ENCODE data around the gene MRPL51. TPM values are rescaled to one million over a fixed set of nuclear protein-coding genes. Genes with fewer than 3 reads are reported as not detected.
A peak's percentile ranks its signal among the peaks of the same experiment; 100 is the strongest.
"Not testable (repeated sequence)": the region's sequence is repeated elsewhere in the genome, so short reads cannot be mapped to it uniquely, and the experiment has no call there.

The MRPL51 gene
- total RNA-seq, 1 experiment from 2014 or later, result 456 TPM

DNA sequence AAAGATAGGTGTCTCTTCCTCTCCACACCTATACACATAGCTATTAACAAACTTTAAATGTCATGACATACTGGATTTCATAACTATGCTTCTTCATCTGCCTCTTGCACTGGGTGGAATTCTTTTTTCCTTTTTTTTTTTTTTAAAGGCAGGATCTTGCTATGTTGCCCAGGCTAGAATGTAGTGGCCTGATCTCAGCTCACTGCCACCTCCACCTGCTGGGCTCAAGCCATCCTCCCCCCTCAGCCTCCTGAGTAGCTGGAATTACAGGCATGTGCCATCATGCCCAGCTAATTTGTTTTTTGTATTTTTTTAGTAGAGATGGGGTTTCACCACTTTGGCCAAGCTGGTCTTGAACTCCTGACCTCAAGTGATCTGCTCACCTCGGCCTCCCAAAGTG lies 4.8 kb downstream of the MRPL51 start:
- H3K4me3 ChIP-seq, result no peak overlapping the region
- CTCF ChIA-PET, result interaction anchor here (0.6 to 0.7 kb wide), 2 partner anchors 8 to 498 kb away, joined by 3 to 4 read pairs; no protein-coding TSS in a partner anchor
- DNase-seq, result no peak
- peaks cover 9% of the 10 kb centered on the region; the same call in 1 of the 2 replicates for H3K4me1 ChIP-seq (replicated peaks; ENCODE audit: insufficient read depth)
- peaks cover 8% of the 10 kb centered on the region; the same call in 1 of the 2 replicates for H3F3A ChIP-seq (ENCODE audit: insufficient read depth, low read depth)
- BruUV-seq (replicated peaks), result no TSS peak
- H3K79me2 ChIP-seq (ENCODE audit: low read depth), result peaks cover 16% of the 10 kb centered on the region
- POLR2A ChIA-PET (ENCODE audit: unreplicated experiment), result interaction anchor here (0.6 kb wide), 3 partner anchors 17 to 1641 kb away, joined by 5 to 19 read pairs (median 13); no protein-coding TSS in a partner anchor
- no peaks in the 10 kb centered on the region for H3K9me3 ChIP-seq (ENCODE audit: insufficient read depth, low read depth)
- no peak overlapping the region for H3K27ac ChIP-seq
- H3K36me3 ChIP-seq (ENCODE audit: low read depth), result peaks cover 5% of the 10 kb centered on the region
- TF ChIP-seq EZH2 (IDR thresholded peaks at IDR 0.05; ENCODE audit: low read depth), result no peak
- no peak overlapping the region for H3K4me2 ChIP-seq
- H3K27me3 ChIP-seq (ENCODE audit: insufficient read depth, low read depth), result no peaks in the 10 kb centered on the region
- no peak overlapping the region for H2AFZ ChIP-seq
- intact Hi-C loops (cut with micrococcal nuclease; ENCODE audit: unreplicated experiment), result no loop called here
- H4K20me1 ChIP-seq (ENCODE audit: insufficient read depth), result no peaks in the 10 kb centered on the region
- no peaks in the 10 kb centered on the region for H3K9me2 ChIP-seq (ENCODE audit: insufficient read depth)

- Histone ChIP-seq H3K9me2 (ENCODE audit: insufficient read depth) (no peaks in the 10 kb centered on the region), H3K9me3 (ENCODE audit: insufficient read depth, low read depth) (no peaks in the 10 kb centered on the region), H3K27ac (no peak overlapping the region), H3K27me3 (ENCODE audit: insufficient read depth, low read depth) (peaks cover 15% of the 10 kb centered on the region; the same call in 1 of the 2 replicates), H4K20me1 (ENCODE audit: insufficient read depth) (no peaks in the 10 kb centered on the region), H3K4me3 (no peak overlapping the region), H3K79me2 (ENCODE audit: low read depth) (no peaks in the 10 kb centered on the region), H3K4me1 (replicated peaks; ENCODE audit: insufficient read depth) (no peaks in the 10 kb centered on the region), H3K36me3 (ENCODE audit: low read depth) (no peaks in the 10 kb centered on the region), H3F3A (ENCODE audit: insufficient read depth, low read depth) (peaks cover 7% of the 10 kb centered on the region; the same call in 1 of the 2 replicates), H2AFZ (no peak overlapping the region), H3K4me2 (no peak overlapping the region)
- intact Hi-C loops (cut with micrococcal nuclease; ENCODE audit: unreplicated experiment), result no loop called here
- TF ChIP-seq EZH2 (IDR thresholded peaks at IDR 0.05; ENCODE audit: low read depth) (no peak), CTCF (conservative IDR thresholded peaks at IDR 0.05) (no peak)
- CTCF ChIA-PET, result no interaction called here
- DNase-seq, result peak in 1 of 2 experiments; percentile 19
- POLR2A ChIA-PET (ENCODE audit: unreplicated experiment), result interaction anchor here (0.7 kb wide), 1 partner anchor 13 kb away, joined by 4 read pairs; no protein-coding TSS in a partner anchor
- BruUV-seq (replicated peaks), result no TSS peak
Observed at GRCh38 chr12:6478416-6478815, 14.6 kb downstream of the MRPL51 start.

DNA sequence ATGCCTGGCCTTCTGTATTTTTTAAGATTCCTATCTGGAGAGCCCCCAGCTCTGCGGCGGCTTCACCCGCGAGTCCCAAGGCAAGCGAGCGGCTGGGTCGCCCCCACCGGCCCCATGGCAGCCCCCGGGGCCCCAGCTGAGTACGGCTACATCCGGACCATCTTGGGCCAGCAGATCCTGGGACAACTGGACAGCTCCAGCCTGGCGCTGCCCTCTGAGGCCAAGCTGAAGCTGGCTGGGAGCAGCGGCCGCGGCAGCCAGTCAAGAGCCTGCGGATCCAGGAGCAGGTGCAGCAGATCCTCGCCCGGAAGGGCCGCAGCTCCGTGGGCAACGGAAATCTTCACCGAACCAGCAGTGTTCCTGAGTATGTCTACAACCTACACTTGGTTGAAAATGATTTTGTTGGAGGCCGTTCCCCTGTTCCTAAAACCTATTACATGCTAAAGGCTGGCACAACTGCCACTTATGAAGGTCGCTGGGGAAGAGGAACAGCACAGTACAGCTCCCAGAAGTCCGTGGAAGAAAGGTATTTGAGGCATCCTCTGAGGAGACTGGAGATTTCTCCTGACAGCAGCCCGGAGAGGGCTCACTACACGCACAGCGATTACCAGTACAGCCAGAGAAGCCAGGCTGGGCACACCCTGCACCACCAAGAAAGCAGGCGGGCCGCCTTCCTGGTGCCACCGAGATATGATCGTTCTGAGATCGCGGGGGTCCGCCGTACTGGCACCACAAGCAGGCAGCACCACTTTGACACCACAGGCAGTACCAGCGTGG lies 15.3 kb downstream of the MRPL51 start:
- H2AFZ ChIP-seq; H3K27ac ChIP-seq; H3K9me3 ChIP-seq (ENCODE audit: insufficient read depth, low read depth); intact Hi-C loops (cut with micrococcal nuclease; ENCODE audit: unreplicated experiment); H3K9me2 ChIP-seq (ENCODE audit: insufficient read depth); H3K79me2 ChIP-seq (ENCODE audit: low read depth); POLR2A ChIA-PET (ENCODE audit: unreplicated experiment); H3F3A ChIP-seq (ENCODE audit: insufficient read depth, low read depth); H4K20me1 ChIP-seq (ENCODE audit: insufficient read depth); H3K4me1 ChIP-seq (replicated peaks; ENCODE audit: insufficient read depth); H3K36me3 ChIP-seq (ENCODE audit: low read depth); BruUV-seq (replicated peaks); DNase-seq; H3K4me2 ChIP-seq; H3K4me3 ChIP-seq: not testable (repeated sequence)
- CTCF ChIA-PET, result interaction anchor here (0.7 kb wide), 2 partner anchors 10 to 71 kb away, joined by 4 to 11 read pairs; no protein-coding TSS in a partner anchor
- peaks cover 15% of the 10 kb centered on the region; the same call in 1 of the 2 replicates for H3K27me3 ChIP-seq (ENCODE audit: insufficient read depth, low read depth)

DNA sequence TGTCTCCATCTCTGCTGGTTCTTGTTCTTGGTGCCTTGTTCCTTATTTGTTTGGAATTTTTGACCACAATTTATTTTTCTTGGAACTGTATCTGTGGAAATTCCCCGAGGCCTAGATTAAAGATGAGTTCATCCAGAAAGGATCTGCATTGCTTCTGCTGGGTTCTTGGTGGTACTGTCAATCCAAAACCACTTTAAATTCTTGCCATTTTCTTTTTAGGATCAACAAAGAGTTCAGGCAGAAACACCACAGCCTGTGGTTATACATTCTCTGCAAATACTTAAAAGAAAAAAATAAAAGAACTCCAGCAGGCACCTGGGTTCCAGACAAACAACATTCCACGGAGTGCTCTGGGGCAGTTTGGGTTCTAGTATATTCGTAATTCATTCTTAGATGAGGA lies 16.6 kb downstream of the MRPL51 start:
- peak in 1 of 2 experiments; percentile 33 for DNase-seq
- intact Hi-C loops (cut with micrococcal nuclease; ENCODE audit: unreplicated experiment), result no loop called here
- Histone ChIP-seq H3K4me1 (replicated peaks; ENCODE audit: insufficient read depth) (no peaks in the 10 kb centered on the region; the same call in 1 of the 2 replicates), H4K20me1 (ENCODE audit: insufficient read depth) (no peaks in the 10 kb centered on the region), H2AFZ (no peak overlapping the region), H3F3A (ENCODE audit: insufficient read depth, low read depth) (peaks cover 6% of the 10 kb centered on the region), H3K36me3 (ENCODE audit: low read depth) (no peaks in the 10 kb centered on the region), H3K27me3 (ENCODE audit: insufficient read depth, low read depth) (peaks cover 15% of the 10 kb centered on the region; the same call in 1 of the 2 replicates), H3K27ac (no peak overlapping the region), H3K4me2 (no peak overlapping the region; the same call in 1 of the 2 replicates), H3K9me2 (ENCODE audit: insufficient read depth) (no peaks in the 10 kb centered on the region), H3K4me3 (no peak overlapping the region), H3K9me3 (ENCODE audit: insufficient read depth, low read depth) (no peaks in the 10 kb centered on the region), H3K79me2 (ENCODE audit: low read depth) (no peaks in the 10 kb centered on the region)
- no peak for TF ChIP-seq CTCF (conservative IDR thresholded peaks at IDR 0.05)
- no peak for TF ChIP-seq EZH2 (IDR thresholded peaks at IDR 0.05; ENCODE audit: low read depth)
- ChIA-PET POLR2A (ENCODE audit: unreplicated experiment) (no interaction called here), CTCF (no interaction called here)
- BruUV-seq (replicated peaks), result no TSS peak

DNA sequence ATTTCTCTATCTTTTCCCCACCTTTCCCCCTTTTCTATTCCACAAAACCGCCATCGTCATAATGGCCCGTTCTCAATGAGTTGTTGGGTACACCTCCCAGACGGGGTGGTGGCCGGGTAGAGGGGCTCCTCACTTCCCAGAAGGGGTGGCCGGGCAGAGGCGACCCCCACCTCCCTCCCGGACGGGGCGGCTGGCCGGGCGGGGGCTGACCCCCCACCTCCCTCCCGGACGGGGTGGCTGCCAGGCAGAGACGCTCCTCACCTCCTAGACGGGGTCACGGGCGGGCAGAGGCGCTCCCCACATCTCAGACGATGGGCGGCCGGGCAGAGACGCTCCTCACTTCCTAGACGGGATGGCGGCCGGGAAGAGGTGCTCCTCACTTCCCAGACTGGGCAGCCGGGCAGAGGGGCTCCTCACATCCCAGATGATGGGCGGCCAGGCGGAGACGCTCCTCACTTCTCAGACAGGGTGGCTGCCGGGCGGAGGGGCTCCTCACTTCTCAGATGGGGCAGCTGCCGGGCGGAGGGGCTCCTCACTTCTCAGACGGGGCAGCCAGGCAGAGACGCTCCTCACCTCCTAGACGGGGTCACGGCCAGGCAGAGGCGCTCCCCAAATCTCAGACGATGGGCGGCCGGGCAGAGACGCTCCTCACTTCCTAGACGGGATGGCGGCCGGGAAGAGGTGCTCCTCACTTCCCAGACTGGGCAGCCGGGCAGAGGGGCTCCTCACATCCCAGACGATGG lies 17.7 kb downstream of the MRPL51 start:
- DNase-seq; POLR2A ChIA-PET (ENCODE audit: unreplicated experiment); H3K79me2 ChIP-seq (ENCODE audit: low read depth); H2AFZ ChIP-seq; H3K9me2 ChIP-seq (ENCODE audit: insufficient read depth); H3K36me3 ChIP-seq (ENCODE audit: low read depth); H3K4me2 ChIP-seq; H3K4me1 ChIP-seq (replicated peaks; ENCODE audit: insufficient read depth); CTCF ChIA-PET; intact Hi-C loops (cut with micrococcal nuclease; ENCODE audit: unreplicated experiment); H3F3A ChIP-seq (ENCODE audit: insufficient read depth, low read depth); H3K9me3 ChIP-seq (ENCODE audit: insufficient read depth, low read depth); BruUV-seq (replicated peaks); H4K20me1 ChIP-seq (ENCODE audit: insufficient read depth); H3K27ac ChIP-seq; H3K4me3 ChIP-seq: not testable (repeated sequence)
- H3K27me3 ChIP-seq (ENCODE audit: insufficient read depth, low read depth), result peaks cover 15% of the 10 kb centered on the region; the same call in 1 of the 2 replicates

Measured in PC-9 (cell line).